ENCODE results near the gene PCSK1N.

PCSK1N gene

DNA sequence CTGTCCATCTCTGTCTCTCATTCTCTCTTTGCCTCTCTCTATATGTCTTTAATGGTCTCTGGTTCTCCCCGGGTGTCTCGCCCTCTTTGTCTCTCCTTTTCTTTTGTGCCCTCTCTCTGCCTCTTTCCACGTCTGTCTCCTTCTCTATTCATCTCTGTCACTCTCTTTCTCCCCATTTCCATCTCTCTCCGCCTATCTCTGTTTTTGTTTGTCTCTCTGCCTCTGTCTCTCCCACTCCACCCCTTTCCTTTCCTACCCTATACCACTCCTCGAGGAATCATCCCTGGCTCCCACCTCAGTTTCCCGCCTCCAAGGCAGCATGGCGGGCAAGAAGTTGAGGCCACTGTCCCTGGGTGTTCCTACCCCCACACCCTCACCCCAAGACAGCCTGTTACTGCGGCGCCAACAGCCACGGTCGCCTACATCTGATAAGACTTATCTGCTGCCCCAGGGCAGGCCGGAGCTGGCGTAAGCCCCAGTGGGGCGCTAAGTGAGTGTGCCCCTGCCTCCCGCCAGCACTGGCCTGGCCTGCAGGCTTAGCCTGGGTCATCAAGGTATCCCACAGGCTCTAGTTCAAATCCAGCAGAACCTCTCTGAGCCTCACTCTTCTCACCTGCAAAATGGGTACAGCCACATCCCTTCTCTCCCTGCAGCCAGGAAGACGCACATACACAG, 49.7 kb downstream of the PCSK1N start:
- TF ChIP-seq, protein P1, sequence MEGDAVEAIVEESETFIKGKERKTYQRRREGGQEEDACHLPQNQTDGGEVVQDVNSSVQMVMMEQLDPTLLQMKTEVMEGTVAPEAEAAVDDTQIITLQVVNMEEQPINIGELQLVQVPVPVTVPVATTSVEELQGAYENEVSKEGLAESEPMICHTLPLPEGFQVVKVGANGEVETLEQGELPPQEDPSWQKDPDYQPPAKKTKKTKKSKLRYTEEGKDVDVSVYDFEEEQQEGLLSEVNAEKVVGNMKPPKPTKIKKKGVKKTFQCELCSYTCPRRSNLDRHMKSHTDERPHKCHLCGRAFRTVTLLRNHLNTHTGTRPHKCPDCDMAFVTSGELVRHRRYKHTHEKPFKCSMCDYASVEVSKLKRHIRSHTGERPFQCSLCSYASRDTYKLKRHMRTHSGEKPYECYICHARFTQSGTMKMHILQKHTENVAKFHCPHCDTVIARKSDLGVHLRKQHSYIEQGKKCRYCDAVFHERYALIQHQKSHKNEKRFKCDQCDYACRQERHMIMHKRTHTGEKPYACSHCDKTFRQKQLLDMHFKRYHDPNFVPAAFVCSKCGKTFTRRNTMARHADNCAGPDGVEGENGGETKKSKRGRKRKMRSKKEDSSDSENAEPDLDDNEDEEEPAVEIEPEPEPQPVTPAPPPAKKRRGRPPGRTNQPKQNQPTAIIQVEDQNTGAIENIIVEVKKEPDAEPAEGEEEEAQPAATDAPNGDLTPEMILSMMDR (IDR thresholded peaks at IDR 0.05; ENCODE audit: control insufficient read depth, insufficient read depth, low read depth, low read length, missing control alignments): no peak
- DNase-seq (ENCODE audit: low read depth): no peak

DNA sequence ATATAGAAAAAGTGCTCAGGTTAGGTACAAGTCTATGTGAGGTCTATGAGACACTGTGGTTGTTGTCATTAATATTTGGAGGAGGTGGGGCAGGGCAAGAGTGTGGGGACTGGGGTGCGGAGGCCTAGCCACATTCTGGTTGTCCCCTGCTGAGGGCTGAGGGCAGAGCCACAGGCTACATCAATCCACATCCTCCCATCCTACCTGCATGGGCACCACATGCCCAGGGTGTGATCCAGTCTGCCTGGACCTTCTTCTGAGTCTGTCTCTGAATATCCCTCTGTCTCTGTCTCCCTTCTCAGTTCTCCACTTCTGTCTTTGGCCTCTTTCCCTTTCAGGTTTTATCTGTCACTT, 50.2 kb downstream of the PCSK1N start:
- no peak for DNase-seq (ENCODE audit: low read depth)
- TF ChIP-seq, protein P1 (IDR thresholded peaks at IDR 0.05; ENCODE audit: control insufficient read depth, insufficient read depth, low read depth, low read length, missing control alignments): no peak
- H3K4me3 ChIP-seq (ENCODE audit: control insufficient read depth, low read depth, low read length): no peak overlapping the region

More for the DNA sequence above, 49.7 kb downstream of the PCSK1N start:
- H3K4me3 ChIP-seq (ENCODE audit: control insufficient read depth, low read depth, low read length): no peak overlapping the region

DNA sequence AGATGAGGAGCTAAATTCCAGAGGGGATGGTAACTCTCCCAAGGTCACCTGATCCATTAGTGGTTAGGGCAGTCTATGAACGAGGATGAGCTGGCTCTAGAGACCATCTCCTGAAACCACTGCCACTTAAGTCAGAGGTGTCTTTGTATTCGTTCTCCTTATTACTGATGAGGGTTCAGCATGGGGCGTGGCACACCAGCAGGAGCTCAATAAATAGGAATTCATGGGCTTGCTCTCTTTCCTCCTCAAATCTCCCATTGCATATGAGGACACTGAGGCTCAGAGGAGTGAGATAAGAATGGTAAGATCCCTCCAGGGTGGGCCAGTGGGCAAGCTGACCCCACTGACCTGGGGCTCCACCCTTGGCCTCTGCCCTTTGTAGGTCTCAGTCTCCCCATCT, 50.7 kb downstream of the PCSK1N start:
- DNase-seq (ENCODE audit: low read depth): no peak
- H3K4me3 ChIP-seq (ENCODE audit: control insufficient read depth, low read depth, low read length): no peak overlapping the region
- TF ChIP-seq, protein P1 (IDR thresholded peaks at IDR 0.05; ENCODE audit: control insufficient read depth, insufficient read depth, low read depth, low read length, missing control alignments): no peak

DNA sequence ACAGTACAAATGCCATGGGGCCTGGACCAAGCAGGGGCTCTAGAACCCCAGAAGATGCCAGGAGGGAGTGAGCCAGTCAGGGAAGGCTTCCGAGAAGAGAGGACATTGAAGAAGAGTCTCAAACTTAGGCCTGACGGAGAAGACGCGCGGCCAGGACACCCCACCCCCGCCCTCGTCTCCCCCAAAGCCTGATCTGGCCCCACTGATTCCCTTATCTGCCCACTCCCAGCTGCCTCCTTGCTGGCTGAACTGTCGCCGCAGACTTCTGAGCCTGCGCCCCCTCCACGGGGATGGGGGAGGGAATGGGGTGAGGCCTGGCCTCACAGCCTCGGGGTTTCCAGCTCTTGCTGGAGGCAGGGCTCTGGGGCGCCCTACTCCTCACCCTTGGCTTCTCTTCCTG, 52.6 kb downstream of the PCSK1N start:
- TF ChIP-seq, protein P1 (IDR thresholded peaks at IDR 0.05; ENCODE audit: control insufficient read depth, insufficient read depth, low read depth, low read length, missing control alignments): no peak
- DNase-seq (ENCODE audit: low read depth): no peak
- H3K4me3 ChIP-seq (ENCODE audit: control insufficient read depth, low read depth, low read length): no peak overlapping the region

DNA sequence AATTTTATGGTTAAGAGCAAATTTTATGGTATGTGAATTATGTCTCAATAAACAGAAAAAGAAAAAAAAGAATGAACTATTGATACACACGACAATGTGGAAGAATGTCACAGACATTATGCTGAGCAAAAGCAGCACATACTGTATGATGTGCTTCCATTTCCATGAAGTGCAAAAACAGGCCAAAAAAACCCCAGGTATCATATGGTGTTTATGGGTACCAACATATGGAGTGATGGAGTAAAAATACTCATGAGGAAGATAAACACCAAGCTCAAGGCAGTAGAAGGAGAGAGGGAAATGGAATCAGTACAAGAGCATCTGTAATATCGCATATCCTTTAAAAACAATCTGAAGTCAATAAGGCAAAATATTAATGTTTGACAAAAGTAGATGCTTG, 53.2 kb downstream of the PCSK1N start:
- DNase-seq (ENCODE audit: low read depth): no peak

DNA sequence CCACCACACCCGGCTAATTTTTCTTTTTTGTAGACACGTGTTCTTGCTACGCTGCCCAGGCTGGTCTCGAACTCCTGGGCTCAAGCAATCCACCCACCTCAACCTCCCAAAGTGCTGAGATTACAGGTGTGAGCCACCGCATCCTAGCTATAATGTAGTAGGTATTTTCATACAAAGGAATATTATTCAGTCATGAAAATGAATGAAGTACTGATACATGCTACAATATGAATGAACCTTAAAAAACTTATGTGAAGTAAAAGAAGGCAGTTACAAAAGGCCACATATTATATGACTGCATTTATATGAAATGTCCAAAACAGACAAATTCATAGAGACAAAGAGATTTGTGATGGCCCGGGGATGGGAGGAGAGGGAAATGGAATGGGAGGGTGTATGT, 53.7 kb downstream of the PCSK1N start:
- TF ChIP-seq, protein P1 (IDR thresholded peaks at IDR 0.05; ENCODE audit: control insufficient read depth, insufficient read depth, low read depth, low read length, missing control alignments): no peak
- no peak for DNase-seq (ENCODE audit: low read depth)
- no peak overlapping the region for H3K4me3 ChIP-seq (ENCODE audit: control insufficient read depth, low read depth, low read length)

More for the DNA sequence above, 53.2 kb downstream of the PCSK1N start:
- no peak overlapping the region for H3K4me3 ChIP-seq (ENCODE audit: control insufficient read depth, low read depth, low read length)
- TF ChIP-seq, protein P1 (IDR thresholded peaks at IDR 0.05; ENCODE audit: control insufficient read depth, insufficient read depth, low read depth, low read length, missing control alignments): no peak

Data from AG09309 (cell line).